HCT116 (cell line): ENCODE results near the gene GPC5. TPM values are rescaled to one million over a fixed set of nuclear protein-coding genes. Genes with fewer than 3 reads are reported as not detected.
"Not testable (repeated sequence)": the region's sequence is repeated elsewhere in the genome, so short reads cannot be mapped to it uniquely, and the experiment has no call there.

Experiments used
- ATAC-seq: fragments of 200-7000 bp; cut with Tn5 transposase; 2 replicates; pipeline ENCODE4 v1.9.1; 2020; ENCODE audit warnings: mild to moderate bottlenecking, moderate library complexity
- BruUV-seq: library from RNA; stranded (reverse); fragments of 400-500 nt; replicated peaks from 2 replicates; lab custom pipeline; 2021; lab: Mats Ljungman, UMichigan
- CTCF ChIA-PET: fragments of 300-600 bp; sonication (Branson Sonifier 250); formaldehyde crosslinking; loops from one replicate; lab custom pipeline; 2021; ENCODE audit warnings: antibody characterized with exemption; lab: Charles Lee
- POLR2A ChIA-PET: fragments of 300-600, 350-600 bp; sonication (Branson Sonifier 250); formaldehyde crosslinking; loops from one replicate; lab custom pipeline; 2021; ENCODE audit warnings: antibody characterized with exemption; lab: Charles Lee
- RAD21 ChIA-PET, 2 experiments: fragments of 300-600 bp; sonication (Branson Sonifier 250); formaldehyde crosslinking; loops; one replicate each; lab custom pipeline; 2023; ENCODE audit warnings: low total read pairs in 2 of 2; ENCODE audit not compliant: uncharacterized antibody in 2 of 2, unreplicated experiment in 2 of 2, low non-redundant PET in 1 of 2; lab: Charles Lee
- DNase-seq: peaks from one replicate; pipeline ENCODE4 v3.0.0-alpha.2; 2010; ENCODE audit warnings: low read depth, low spot score
- H2AFZ ChIP-seq: fragments of 200-600 bp; shearing (Covaris generic), sonication (generic); 2 replicates; pipeline ENCODE4 v1.6.1; 2017; ENCODE audit warnings: low read depth, mixed run types, mixed read lengths, antibody characterized with exemption, low read length; ENCODE audit not compliant: poor library complexity, severe bottlenecking
- H3K27ac ChIP-seq: 2 replicates; pipeline ENCODE4 v1.5.1; 2012; ENCODE audit warnings: low read depth, low read length
- H3K27me3 ChIP-seq: fragments of 200-600 bp; sonication (generic); 2 replicates; pipeline ENCODE4 v1.6.1; 2016; ENCODE audit warnings: mixed run types, low read length, mixed read lengths; ENCODE audit not compliant: insufficient read depth
- H3K36me3 ChIP-seq, 2 experiments: fragments of 200-500 bp in 1 of 2; fragments of 200-600 bp in 1 of 2; sonication (Bioruptor generic) in 1 of 2; sonication (generic) in 1 of 2; 2 replicates each; pipeline versions ENCODE4 v1.5.1 to v1.6.1; 2014 to 2016; ENCODE audit warnings: low read length in 2 of 2, inconsistent platforms in 1 of 2, mixed read lengths in 1 of 2, mixed run types in 1 of 2; ENCODE audit not compliant: insufficient read depth in 2 of 2, control insufficient read depth in 1 of 2
- H3K4me1 ChIP-seq, 2 experiments: fragments of 200-600 bp in 1 of 2; sonication (generic) in 1 of 2; 2 replicates each; pipeline versions ENCODE4 v1.5.1 to v1.6.1; 2012 to 2017; ENCODE audit warnings: low read length in 2 of 2, inconsistent platforms in 1 of 2, mild to moderate bottlenecking in 1 of 2, mixed read lengths in 1 of 2, mixed run types in 1 of 2, moderate library complexity in 1 of 2; ENCODE audit not compliant: insufficient read depth in 2 of 2, control insufficient read depth in 1 of 2
- H3K4me2 ChIP-seq: fragments of 200-600 bp; sonication (generic); 2 replicates; pipeline ENCODE4 v1.6.1; 2017; ENCODE audit warnings: mixed run types, low read length, mixed read lengths
- H3K4me3 ChIP-seq, 2 experiments: fragments of 200-600 bp in 1 of 2; sonication (generic) in 1 of 2; replicated peaks in 1 of 2; 2 replicates each; pipeline ENCODE4 v1.5.1; 2011 to 2016; ENCODE audit warnings: low read length in 2 of 2, control low read depth in 1 of 2, low read depth in 1 of 2, mild to moderate bottlenecking in 1 of 2, mixed read lengths in 1 of 2, mixed run types in 1 of 2
- H3K79me2 ChIP-seq: fragments of 200-600 bp; sonication (generic); 2 replicates; pipeline ENCODE4 v1.6.1; 2017; ENCODE audit warnings: mild to moderate bottlenecking, mixed run types, low read length, moderate library complexity, mixed read lengths; ENCODE audit not compliant: insufficient read depth
- H3K9ac ChIP-seq: fragments of 200-600 bp; sonication (generic); 2 replicates; pipeline ENCODE4 v1.6.1; 2016; ENCODE audit warnings: low read length, mixed read lengths
- H3K9me2 ChIP-seq: fragments of 200-600 bp; sonication (generic), shearing (Covaris generic); 2 replicates; pipeline ENCODE4 v1.6.1; 2017; ENCODE audit warnings: mixed run types, mild to moderate bottlenecking, moderate library complexity; ENCODE audit not compliant: insufficient read depth
- H3K9me3 ChIP-seq, 2 experiments: fragments of 200-500 bp in 1 of 2; fragments of 200-600 bp in 1 of 2; sonication (Bioruptor generic) in 1 of 2; sonication (generic) in 1 of 2; 2 replicates each; pipeline ENCODE4 v1.6.1; 2014 to 2017; ENCODE audit warnings: low read length in 2 of 2, mixed read lengths in 2 of 2, inconsistent platforms in 1 of 2, low read depth in 1 of 2, mild to moderate bottlenecking in 1 of 2, mixed run types in 1 of 2, moderate library complexity in 1 of 2; ENCODE audit not compliant: control insufficient read depth in 1 of 2, insufficient read depth in 1 of 2
- H4K20me1 ChIP-seq: fragments of 200-600 bp; sonication (generic), shearing (Covaris generic); 2 replicates; pipeline ENCODE4 v1.6.1; 2017; ENCODE audit warnings: mixed run types, mild to moderate bottlenecking, moderate library complexity; ENCODE audit not compliant: insufficient read depth
- CEBPB ChIP-seq: IDR thresholded peaks from 2 replicates; pipeline ENCODE4 v1.6.1; 2012; ENCODE audit warnings: low read depth
- EZH2 ChIP-seq: fragments of 200-600 bp; sonication (generic); IDR thresholded peaks from 2 replicates; pipeline ENCODE4 v1.6.1; 2017; ENCODE audit warnings: antibody characterized with exemption, mixed run types
- POLR2A ChIP-seq: IDR thresholded peaks from 2 replicates; pipeline ENCODE4 v1.7.0; 2011; ENCODE audit warnings: borderline replicate concordance; ENCODE audit not compliant: insufficient read depth, insufficient read length; ENCODE audit errors: extremely low read depth
- RAD21 ChIP-seq: IDR thresholded peaks from 2 replicates; pipeline ENCODE4 v1.6.1; 2012; ENCODE audit warnings: low read depth, mild to moderate bottlenecking
- SIN3A ChIP-seq: IDR thresholded peaks from 2 replicates; pipeline ENCODE4 v1.6.1; 2012; ENCODE audit warnings: low read depth
- SP1 ChIP-seq: IDR thresholded peaks from 2 replicates; pipeline ENCODE4 v1.6.1; 2012; ENCODE audit warnings: low read depth
- TCF7L2 ChIP-seq: IDR thresholded peaks from 2 replicates; pipeline ENCODE4 v1.7.0; 2011; ENCODE audit warnings: borderline replicate concordance, inconsistent platforms; ENCODE audit not compliant: insufficient read depth, insufficient read length; ENCODE audit errors: extremely low read depth
- ZNF274 ChIP-seq: fragments of 200-500 bp; sonication (Bioruptor generic); IDR thresholded peaks from 2 replicates; pipeline ENCODE4 v1.6.1; 2014; ENCODE audit warnings: mild to moderate bottlenecking, low read depth, low read length, inconsistent platforms
- intact Hi-C: fragments of 100-400 bp; cut with micrococcal nuclease; formaldehyde crosslinking; loops from 2 replicates; pipeline ENCODE4 v1.10.0; 2022
- total RNA-seq: library from RNA; stranded (reverse); gene quantifications from one replicate; pipeline ENCODE4 v1.2.1, GENCODE V29; 2021; ENCODE audit not compliant: unreplicated experiment
- TF ChIP-seq, protein P1 (sequence below): IDR thresholded peaks from 2 replicates; pipeline ENCODE4 v1.6.1; 2011; ENCODE audit warnings: mild to moderate bottlenecking, low read length, moderate library complexity; ENCODE audit not compliant: insufficient replicate concordance; ENCODE audit errors: extremely low read depth
- TF ChIP-seq, protein P2 (sequence below): IDR thresholded peaks from 2 replicates; pipeline ENCODE4 v1.6.1; 2012; ENCODE audit warnings: low read depth

The GPC5 gene
- total RNA-seq, 1 experiment from 2014 or later, result not detected

DNA sequence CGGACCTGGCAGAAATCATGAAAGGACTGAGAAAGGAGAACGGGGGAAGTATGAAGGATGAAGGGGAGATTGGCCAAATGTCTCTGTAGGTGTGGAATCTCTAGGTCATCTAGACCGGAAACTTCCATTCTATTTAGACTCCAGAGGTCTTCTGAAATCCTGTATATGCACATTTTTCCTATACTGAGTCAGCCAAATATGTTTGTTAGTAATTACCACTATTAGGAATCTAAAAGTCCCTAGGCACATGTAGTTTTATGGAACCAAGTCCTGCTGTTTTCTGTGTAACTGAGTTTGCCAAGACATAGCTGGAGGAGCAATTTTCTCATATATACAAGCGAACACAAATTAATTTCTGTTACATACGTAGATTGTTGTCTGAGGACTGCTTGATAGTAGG is 498.1 kb downstream of the GPC5 start (continued):
- TF ChIP-seq, protein P1, sequence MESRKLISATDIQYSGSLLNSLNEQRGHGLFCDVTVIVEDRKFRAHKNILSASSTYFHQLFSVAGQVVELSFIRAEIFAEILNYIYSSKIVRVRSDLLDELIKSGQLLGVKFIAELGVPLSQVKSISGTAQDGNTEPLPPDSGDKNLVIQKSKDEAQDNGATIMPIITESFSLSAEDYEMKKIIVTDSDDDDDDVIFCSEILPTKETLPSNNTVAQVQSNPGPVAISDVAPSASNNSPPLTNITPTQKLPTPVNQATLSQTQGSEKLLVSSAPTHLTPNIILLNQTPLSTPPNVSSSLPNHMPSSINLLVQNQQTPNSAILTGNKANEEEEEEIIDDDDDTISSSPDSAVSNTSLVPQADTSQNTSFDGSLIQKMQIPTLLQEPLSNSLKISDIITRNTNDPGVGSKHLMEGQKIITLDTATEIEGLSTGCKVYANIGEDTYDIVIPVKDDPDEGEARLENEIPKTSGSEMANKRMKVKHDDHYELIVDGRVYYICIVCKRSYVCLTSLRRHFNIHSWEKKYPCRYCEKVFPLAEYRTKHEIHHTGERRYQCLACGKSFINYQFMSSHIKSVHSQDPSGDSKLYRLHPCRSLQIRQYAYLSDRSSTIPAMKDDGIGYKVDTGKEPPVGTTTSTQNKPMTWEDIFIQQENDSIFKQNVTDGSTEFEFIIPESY, result no peak
- TF ChIP-seq SP1 (no peak), CEBPB (no peak)

DNA sequence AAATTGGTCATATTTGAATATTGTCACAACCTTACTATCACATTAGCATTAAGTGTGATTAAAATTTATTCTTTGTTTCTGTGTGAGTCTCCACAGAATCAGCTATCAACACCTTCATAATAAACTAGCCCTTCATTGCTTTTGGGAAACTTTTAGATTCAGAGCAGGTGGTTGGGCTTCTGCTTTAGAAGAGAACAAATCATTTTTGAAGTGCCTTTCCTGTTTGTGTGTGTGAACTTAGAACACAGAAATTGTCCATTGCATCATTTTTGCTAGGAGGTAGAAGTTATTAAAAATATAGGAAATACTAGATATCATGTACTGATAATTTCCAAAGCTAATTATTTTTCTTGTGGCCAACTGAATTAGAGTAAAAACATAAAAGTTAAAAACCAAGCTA is 500.6 kb downstream of the GPC5 start:
- RAD21 ChIA-PET, H2AFZ ChIP-seq, H3K36me3 ChIP-seq, H3K4me2 ChIP-seq, H3K9me3 ChIP-seq, H3K4me1 ChIP-seq, H4K20me1 ChIP-seq, CTCF ChIA-PET, POLR2A ChIA-PET, H3K27me3 ChIP-seq, intact Hi-C loops, BruUV-seq, H3K4me3 ChIP-seq, H3K27ac ChIP-seq, H3K9ac ChIP-seq, H3K9me2 ChIP-seq, H3K79me2 ChIP-seq, DNase-seq, ATAC-seq: not testable (repeated sequence)

DNA sequence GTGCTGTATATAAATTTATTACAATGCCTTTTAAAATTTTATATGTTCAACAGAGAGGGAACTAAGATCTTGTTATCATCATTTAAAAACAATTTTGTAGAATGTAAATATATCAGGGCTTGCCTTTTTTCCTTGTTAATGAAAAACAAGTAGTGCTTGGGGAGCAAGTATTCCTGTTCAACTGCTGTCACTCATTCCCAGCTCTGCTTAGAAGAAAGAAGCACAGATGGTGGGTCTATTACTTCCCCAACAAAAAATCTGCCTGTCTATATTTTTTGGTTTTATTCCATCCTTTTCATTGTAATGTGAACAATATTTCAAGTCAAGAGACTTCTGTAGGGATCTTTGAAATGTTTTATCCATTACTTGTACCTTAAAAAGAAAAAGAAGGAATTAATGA is 503.9 kb downstream of the GPC5 start:
- Histone ChIP-seq H3K9me2 (no peaks in the 10 kb centered on the region), H3K9ac (no peak overlapping the region), H3K79me2 (no peaks in the 10 kb centered on the region), H3K27me3 (no peaks in the 10 kb centered on the region), H3K4me1 (no peaks in the 10 kb centered on the region), H2AFZ (no peak overlapping the region), H3K27ac (no peak overlapping the region), H3K36me3 (no peaks in the 10 kb centered on the region), H3K9me3 (peaks cover 5 to 12% of the 10 kb centered on the region in 2 experiments; a peak in 2 of 4 replicates), H3K4me3 (no peak overlapping the region), H4K20me1 (no peaks in the 10 kb centered on the region), H3K4me2 (no peak overlapping the region)
- RAD21 ChIA-PET, result no interaction called here
- DNase-seq, result no peak
- intact Hi-C loops, result no loop called here
- POLR2A ChIA-PET, result no interaction called here
- BruUV-seq, result no TSS peak
- ATAC-seq, result no peak
- CTCF ChIA-PET, result no interaction called here
- TF ChIP-seq EZH2 (no peak), POLR2A (no peak), TCF7L2 (no peak), ZNF274 (no peak), CEBPB (no peak), RAD21 (no peak), SIN3A (no peak)
- TF ChIP-seq, protein P1, result no peak
- TF ChIP-seq, protein P2, sequence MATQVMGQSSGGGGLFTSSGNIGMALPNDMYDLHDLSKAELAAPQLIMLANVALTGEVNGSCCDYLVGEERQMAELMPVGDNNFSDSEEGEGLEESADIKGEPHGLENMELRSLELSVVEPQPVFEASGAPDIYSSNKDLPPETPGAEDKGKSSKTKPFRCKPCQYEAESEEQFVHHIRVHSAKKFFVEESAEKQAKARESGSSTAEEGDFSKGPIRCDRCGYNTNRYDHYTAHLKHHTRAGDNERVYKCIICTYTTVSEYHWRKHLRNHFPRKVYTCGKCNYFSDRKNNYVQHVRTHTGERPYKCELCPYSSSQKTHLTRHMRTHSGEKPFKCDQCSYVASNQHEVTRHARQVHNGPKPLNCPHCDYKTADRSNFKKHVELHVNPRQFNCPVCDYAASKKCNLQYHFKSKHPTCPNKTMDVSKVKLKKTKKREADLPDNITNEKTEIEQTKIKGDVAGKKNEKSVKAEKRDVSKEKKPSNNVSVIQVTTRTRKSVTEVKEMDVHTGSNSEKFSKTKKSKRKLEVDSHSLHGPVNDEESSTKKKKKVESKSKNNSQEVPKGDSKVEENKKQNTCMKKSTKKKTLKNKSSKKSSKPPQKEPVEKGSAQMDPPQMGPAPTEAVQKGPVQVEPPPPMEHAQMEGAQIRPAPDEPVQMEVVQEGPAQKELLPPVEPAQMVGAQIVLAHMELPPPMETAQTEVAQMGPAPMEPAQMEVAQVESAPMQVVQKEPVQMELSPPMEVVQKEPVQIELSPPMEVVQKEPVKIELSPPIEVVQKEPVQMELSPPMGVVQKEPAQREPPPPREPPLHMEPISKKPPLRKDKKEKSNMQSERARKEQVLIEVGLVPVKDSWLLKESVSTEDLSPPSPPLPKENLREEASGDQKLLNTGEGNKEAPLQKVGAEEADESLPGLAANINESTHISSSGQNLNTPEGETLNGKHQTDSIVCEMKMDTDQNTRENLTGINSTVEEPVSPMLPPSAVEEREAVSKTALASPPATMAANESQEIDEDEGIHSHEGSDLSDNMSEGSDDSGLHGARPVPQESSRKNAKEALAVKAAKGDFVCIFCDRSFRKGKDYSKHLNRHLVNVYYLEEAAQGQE, result no peak
